HG02759 (cell line): Measurements from ENCODE around the gene ALDH1A3.
A peak's percentile ranks its signal among the peaks of the same experiment; 100 is the strongest.

Source experiments
- ATAC-seq: cut with Tn5 transposase; IDR thresholded peaks from one replicate; pipeline ENCODE4 v1.9.1; 2021; ENCODE audit warnings: mild to moderate bottlenecking, moderate library complexity; ENCODE audit not compliant: unreplicated experiment

The ALDH1A3 gene

GRCh38 chr15:100858294-100858693, 21.3 kb upstream of the ALDH1A3 start:
- no peak for ATAC-seq

DNA sequence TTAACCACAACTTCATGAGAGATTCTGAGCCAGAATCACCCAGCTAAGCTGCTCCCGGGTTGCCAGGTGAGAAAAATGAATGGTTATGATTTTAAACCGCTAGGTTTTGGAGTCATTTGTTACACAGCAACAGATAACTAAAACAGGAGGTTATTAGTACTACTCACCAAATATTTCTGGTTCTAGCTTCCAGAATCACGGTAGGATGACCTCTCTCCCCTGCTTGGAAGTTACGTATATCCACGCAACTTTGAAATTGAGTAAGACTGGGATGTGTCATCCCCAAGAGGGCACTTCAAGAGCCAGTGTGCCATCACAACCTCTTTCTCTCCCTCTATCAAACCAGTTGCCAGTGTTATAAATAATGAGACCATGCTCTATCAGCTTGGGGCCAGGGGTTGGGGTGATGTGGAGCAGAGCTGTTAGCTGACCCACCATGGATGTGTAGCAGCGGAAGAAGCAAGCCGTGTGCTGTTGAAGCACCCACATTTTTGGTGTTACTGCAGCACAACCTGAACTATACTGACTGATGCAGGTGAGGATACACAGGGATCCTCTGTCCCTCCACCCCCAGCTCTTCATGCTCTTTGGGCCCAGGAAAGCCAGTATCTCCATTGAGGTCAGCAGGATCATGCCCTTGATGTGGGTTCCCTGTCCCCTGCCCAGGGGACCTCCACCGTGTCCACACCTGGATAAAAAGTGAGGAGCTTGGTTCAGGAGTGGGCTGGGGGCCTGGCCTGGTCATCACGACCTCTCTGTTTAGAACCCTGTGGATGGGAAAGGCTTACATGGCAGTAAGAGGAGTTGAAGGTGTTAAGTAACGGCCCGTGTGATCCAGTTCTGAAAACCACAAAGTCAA, 19.4 kb upstream of the ALDH1A3 start:
- ATAC-seq: no peak

- no peak for ATAC-seq
These were observed 18.7 kb upstream of the ALDH1A3 start for GRCh38 chr15:100860829-100861510.

- ATAC-seq: no peak
These were observed 18.1 kb upstream of the ALDH1A3 start for GRCh38 chr15:100861511-100861991.

- no peak for ATAC-seq
These were observed 17.5 kb upstream of the ALDH1A3 start for GRCh38 chr15:100862162-100862561.

GRCh38 chr15:100863075-100863795, 16.4 kb upstream of the ALDH1A3 start:
- no peak for ATAC-seq

DNA sequence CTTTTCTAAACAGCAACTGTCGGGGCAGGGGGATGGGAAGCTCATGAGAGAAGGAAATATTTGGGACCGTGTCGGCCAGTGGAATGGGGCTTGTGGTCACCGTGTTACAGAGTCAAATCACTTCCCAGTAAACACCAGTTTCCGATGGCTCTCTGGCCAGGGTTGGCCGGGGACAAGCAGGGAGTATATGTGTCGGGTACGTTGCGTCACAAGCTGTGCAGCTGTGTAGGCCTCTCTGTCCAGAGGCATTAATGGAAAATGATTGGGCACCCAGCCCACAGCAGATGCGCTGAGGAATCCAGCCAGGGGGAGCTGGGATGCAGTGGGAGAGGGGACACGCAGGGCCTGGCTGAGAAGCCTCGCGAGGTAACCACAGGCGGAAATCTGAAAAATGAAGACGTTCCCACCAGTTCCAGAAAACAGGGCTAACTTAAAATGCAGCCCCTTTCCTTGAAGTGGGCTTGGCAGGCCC, 15.8 kb upstream of the ALDH1A3 start:
- no peak for ATAC-seq

DNA sequence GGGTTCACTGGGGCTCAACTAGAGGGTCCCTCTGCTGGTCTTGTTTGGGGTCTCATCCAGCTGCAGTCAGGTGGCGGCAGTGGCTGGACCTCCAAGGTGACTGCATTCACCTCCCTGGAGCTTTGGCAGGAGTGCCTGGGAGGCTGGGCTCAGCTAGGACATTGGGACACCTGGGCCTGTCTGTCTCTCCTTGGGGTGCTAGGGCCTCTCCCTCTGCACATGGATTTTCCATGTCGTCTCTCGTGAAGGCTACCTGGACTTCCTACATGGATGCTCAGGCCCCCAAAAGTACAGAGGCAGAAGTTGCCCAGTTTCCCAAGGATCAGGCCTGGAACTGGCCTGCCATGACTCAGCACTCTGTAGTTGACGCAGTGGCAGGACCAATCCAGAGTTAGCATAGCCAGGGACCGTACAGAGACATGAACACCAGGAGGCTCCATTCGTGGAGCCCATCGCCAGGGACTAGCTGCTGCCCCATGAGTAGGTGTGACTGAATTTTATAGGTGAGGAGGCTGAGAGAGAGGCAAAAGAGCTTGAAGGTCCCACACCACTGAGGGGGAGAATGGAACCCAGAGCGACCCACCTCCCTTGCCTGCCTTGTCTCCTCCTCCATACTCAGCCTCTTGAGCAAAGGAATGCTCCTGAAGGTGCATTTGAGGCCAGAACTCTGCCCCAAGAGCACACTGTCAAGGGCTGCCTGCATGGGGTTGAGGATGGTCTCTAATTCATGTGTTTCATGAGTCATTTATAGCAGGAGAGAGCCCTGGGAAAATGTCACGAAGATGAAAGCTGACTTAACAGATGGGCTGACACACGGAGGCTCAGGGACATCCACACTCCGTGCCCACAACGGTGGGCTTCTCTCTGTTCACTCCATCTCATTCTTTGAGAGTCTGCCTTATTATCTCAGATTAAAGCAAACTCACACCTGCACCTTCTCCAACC, 13.0 kb upstream of the ALDH1A3 start:
- ATAC-seq: no peak

GRCh38 chr15:100867433-100867832, 12.2 kb upstream of the ALDH1A3 start:
- no peak for ATAC-seq

DNA sequence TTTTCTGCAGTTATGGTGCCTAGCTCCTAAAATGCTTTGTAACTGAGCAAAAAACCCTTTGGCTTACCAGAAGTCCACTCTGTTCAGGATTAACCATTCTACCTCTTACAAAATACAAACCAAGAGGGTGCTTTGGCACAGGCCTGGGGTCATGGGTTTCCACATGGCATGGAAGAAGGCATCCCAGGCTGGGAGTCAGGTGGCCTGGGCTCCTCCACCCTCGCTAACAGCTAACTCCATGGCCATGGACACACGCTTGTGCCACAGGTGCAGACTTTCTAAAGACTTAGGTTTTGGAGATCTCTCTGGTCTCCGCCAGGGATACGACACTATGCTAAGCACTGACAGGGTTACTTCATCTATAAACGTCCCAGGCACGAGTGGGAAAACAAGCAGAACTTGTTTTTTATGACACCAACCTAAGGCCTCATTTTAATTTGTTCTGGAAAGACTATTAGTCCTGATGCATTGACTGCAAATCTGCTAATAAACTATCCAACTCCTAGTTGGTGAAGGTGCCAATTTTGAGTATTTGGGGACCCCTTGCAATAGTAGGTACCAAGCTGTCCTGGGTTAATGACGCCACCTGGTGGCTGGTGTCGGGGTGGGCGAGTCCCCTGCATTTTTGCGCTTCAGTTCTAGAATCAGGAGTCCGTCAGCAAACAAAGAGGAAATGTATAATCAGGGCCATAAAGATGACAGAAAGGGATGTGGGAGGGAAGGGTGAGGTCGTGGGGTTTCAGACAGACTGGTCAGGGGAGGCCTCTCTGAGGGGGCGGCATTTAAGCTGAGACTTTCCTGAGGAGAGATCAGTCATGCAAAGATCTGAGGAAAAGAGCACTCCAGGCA, 10.3 kb upstream of the ALDH1A3 start:
- no peak for ATAC-seq

DNA sequence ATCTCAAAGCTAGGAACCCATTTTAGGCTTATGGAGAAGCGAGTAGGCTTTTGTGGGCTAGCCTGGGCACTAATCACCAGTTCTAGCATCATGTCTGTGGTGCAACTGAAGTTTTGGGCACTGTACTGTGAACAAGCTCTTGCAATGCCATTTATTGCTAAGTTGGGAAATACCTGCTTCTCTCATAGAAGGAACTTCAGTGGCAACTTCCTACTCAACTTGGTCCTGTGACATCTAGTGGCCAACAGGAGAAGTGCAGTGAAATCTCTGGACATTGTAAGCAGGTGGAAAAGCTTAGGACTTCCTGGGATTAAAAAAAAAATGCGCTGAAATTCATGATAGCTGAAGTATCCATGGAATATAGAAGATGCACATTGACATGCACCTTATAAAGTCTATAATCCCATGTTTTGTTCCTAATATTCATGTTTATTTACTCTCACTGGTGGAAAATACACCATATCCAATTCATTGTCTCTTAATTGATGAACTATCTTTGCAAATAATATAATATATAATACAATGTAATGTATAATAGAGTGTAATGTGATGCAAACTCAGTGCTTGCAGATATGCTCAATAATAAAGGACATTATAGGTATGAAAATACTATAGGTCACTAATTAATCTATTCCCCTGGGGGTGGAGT, 6.5 kb upstream of the ALDH1A3 start:
- peak; percentile 57 for ATAC-seq

DNA sequence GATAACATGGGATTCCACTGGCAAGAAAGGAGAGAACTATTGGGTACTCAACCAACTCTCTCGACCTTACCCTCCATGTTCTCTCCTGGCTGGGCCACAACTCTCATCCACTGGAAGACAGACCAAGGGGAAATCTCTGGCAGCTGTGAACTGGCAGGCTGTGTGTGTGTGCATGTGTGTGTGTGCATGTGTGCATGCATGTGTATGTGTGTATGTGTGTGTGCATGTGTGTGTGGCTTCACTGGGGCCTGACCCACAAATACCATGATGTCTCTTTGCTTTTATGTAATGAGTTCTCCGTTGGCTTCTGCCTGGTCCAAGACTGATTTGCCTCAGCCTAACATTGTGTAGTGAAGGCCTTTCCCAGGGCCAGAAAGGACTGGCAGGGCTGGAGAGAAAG, 4.1 kb upstream of the ALDH1A3 start:
- ATAC-seq: no peak

GRCh38 chr15:100875976-100876375, 3.7 kb upstream of the ALDH1A3 start:
- no peak for ATAC-seq

DNA sequence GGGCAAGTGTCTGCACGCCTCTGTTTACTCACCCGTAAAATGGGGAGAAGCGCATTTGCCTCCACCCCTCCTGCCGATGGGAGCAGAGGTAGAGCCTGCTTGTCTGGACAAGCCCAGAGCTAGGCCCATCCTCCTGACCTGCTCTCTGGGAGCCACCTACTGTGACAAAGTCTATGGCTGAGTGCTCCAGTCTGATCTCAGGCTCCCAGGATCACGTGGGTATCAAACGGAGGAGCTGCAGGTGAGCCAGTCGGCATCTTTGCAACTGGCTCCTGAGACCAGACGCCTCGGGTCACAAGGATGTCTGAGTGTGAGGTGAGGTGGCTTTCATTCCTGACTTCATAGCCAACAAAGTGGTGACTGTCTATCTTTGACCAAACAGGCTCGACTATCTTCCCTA, 2.1 kb upstream of the ALDH1A3 start:
- no peak for ATAC-seq

GRCh38 chr15:100878130-100878529, 1.5 kb upstream of the ALDH1A3 start:
- ATAC-seq: no peak

- no peak for ATAC-seq
These were observed 983 bp upstream of the ALDH1A3 start for GRCh38 chr15:100878648-100879047.

DNA sequence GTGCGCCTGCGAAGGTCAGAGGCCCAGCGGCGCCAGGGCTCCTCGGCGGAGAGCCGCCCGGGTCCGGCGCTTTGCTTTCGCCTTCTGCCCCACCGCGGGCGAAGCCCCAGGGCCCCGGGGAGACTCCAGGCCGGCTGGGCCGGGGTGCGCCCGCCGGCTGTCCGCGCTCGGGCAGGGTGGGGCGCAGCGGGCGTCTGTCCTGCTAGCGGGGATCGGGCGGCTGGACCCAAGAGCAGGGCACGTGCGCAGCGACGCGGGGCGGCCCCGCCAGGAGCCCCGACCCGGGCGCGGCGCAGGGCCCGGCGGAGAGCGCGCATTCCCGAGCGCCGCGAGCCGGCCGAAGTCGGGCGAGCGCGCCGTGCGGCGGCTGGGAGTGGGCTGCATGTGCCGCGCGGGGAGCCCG, 569 bp upstream of the ALDH1A3 start:
- peak; percentile 49 for ATAC-seq

DNA sequence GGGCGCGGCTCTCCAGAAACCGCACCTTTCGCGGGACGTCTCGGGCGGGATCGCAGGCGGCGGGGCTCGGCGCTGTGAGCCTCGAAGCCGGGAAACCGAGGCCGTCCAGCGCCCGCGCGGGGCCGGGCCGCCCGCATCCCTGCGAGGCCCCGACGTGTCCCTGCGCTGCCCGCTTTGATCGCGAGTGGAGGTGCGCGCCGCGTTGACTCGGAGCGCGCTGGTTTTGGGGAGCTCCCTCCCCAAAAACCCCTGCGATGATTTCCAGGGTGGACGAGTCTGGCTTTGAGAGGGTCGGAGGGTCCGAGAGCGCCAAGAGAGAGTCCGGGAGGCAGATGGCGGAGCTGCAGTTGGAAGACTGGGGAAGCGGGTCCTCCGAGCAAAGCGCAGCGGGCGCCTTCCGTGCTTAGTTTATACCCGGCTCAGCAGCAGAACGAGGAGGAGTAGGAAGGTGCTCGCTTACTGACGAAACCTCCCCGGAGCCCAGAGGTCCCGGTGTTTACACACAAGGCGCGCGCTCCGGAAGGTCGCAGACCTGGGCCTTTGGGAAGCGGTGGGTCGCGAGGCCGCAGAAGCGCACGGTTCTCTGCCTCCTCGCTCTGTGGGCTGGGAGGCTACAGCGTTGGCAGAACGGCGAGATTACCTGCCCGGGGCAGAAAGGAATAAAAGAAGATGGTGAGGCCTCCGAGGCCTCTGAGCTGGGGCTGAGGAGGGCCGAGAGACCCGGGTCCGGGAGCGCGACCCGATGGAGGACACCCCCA, 687 bp downstream of the ALDH1A3 start:
- no peak for ATAC-seq
